HG03135 (cell line): ENCODE data around the gene CYBRD1.

Source experiments
- ATAC-seq: cut with Tn5 transposase; IDR thresholded peaks from one replicate; pipeline ENCODE4 v1.9.1; 2021; ENCODE audit warnings: mild to moderate bottlenecking, moderate library complexity; ENCODE audit not compliant: unreplicated experiment

Gene CYBRD1

DNA sequence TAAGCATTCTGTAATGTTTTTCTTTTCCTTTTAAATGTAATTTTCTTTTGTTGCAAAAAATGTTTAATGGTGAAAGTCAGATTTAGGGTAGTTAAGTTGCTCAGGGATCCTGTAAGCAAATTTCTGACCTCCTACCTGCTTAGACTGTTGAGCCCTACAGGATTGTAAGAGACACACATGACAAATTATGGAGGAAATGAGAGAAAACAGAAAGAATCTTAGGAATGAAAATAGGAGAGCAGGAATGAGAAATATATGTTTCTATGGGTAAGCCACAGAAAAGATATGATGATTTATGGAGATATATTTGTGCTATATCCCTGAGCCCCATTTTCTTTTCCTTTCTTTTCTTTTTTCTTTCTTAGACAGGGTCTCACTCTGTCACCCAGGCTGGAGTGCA is 28.3 kb downstream of the CYBRD1 start:
- ATAC-seq, result no peak

DNA sequence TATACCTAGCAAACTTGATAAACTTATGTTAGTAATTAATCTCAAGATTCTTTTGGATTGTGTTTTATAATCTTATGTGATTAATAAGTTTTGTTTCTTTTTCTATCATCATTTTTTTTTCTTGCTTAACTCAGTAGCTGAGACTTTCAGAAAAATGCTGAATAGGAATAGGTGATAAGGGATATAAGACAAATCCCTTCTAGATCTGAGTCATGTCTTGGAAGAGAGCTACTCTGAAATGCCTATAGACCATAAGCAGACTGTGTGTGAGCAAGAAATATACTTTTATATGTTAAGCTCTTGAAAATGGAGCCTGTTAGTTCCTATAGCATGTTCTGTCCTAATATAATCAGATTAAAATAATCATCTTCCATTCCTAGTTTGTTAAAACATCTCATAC is 29.6 kb downstream of the CYBRD1 start:
- no peak for ATAC-seq

DNA sequence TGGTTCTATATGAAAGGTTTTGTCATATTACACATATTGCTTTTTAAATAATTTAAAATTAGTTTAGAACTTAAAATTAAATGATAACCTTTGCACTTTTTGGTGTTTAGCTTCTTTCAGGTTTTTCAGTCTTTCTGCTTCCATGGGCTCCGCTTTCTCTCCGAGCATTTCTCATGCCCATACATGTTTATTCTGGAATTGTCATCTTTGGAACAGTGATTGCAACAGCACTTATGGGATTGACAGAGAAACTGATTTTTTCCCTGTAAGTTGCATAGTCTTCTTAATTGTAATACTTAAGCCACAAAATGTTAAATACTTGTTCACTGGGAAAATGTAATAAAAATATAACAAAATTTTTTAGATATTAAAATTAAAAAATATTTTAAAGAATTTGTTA is 31.0 kb downstream of the CYBRD1 start:
- ATAC-seq, result no peak

DNA sequence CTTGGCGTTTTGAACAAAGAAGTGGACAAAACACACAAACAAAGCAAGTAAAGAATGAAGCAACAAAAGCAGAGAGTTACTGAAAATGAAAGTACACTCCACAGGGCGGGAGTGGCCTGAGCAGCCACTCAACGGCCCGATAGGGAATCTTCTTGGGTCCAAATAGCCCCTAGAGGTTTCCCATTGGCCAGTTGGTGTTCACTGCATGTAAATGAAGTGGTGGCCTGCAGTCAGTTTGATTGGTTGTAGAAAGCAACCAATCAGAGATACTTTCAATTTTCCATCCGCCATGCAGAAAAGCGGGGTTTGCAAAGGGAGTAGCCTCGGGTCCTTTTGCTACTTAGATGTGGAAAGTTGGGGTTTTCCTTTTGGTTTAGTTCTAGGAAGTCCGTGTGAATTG is 31.6 kb downstream of the CYBRD1 start:
- ATAC-seq, result no peak

DNA sequence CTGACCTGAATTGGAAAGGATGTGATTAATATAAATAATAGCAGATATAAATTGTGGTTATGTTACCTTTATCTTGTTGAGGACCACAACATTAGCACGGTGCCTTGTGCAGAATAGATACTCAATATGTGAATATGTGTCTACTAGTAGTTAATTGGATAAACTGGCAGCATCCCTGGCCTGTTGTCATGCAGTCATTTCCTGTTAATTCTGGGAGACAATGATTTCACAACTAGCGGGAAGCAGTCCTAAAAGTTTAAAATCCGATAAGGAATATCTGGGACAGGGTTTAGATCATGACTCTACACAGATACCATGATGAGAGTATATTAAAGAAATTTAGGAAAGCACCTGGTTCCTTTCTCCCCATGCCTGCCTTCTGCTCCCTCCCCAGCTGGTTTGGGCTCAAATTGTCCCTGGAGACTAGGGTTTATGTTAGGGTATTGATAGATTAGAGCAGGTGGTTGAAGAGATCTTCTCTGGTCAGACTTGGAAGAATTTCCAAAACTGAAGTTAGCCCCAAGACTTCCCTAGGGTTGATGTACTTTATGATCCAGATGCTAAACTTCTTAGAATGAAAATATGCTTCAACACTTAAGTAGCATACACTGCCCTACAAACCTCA is 32.8 kb downstream of the CYBRD1 start:
- ATAC-seq, result no peak

DNA sequence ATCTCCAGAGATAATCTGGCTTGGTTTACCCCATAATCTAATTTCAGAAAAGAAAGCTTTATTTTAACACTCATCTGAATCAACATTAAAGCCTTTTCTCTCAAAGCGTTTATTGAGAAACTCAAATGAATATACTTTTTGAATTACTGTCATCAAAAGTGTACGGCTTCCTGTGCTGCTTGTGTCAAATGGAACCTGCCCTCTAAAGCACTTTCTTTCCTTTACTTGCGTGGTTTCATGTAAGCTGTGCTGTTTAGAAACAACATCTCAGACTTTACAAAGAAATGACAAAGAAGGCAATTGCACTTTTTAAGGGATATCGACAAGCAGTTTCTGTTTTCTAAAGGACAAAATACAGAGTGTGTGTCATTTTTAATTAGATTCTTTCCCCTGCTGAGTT is 35.1 kb downstream of the CYBRD1 start:
- ATAC-seq, result no peak

DNA sequence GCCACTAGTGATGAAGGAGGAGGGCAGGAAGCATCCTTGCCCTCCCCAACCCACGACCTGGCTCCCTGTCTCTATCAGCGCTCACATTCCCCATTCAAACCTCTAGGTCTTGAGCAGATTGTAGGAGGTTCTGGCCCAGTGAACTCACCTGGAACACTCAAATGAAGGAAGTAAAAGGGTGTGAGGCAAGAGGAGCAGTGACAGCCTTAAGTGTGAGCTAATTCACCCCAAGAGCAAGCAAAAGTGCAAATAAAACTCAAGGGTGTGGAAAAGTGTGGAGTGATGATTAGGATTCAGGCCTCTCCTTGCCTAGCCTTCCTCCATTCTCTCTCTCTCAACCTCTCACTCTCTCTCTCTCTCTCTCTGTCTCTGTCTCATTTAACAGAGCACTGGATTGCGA is 41.0 kb downstream of the CYBRD1 start:
- no peak for ATAC-seq

DNA sequence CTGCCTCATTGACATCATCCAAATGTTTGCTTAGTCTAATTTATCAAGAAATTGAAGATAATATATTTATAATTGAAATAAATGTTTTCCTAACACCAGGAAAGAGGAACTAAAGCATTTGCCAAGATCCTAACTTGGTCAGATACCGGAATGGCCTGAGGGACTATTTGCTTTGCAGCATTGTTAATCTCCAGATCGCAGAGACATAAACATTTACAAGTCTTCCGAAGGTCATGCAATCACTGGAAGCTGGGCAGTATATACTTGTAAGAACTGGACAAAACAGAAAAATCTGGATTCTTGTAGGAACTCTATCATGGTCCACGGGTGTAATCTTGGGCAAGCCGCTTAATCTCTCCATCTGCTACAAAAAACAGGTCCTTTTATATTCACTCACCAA is 42.2 kb downstream of the CYBRD1 start:
- ATAC-seq, result no peak

DNA sequence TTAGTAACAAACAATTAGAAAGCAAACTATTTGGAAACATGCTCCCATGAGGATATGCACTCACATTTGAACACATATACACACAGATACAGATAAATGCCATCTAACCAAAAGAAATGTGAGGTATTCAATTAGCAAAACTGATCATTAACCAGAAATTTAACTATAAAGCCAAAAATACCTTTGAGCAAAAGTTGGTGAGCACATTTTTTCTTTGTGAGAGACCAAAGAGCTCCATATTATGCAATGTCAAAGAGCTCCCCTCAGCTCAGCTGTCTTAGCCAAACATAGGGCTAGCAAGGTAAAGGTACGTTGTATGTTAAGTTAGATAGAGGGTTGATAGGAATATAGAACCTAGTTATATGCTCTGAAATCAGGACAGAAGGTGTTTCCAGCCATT is 43.8 kb downstream of the CYBRD1 start:
- ATAC-seq, result no peak

DNA sequence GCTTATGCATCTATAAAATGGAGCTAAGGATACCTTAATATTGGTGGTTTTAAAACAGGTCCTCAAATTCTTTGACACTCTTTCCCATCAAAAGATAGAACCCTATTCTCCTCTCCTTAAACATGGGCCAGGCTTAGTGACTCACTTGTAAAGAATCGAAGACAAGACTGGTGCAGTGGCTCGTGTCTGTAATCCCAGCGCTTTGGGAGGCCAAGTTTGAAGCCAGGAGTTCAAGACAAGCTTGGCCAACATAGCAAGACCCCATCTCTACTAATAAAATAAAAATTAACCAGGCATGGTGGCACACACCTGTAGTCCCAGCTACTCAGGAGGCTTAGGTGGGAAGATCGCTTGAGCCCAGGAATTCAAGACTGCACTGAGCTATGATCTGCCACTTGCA is 44.5 kb downstream of the CYBRD1 start:
- no peak for ATAC-seq

DNA sequence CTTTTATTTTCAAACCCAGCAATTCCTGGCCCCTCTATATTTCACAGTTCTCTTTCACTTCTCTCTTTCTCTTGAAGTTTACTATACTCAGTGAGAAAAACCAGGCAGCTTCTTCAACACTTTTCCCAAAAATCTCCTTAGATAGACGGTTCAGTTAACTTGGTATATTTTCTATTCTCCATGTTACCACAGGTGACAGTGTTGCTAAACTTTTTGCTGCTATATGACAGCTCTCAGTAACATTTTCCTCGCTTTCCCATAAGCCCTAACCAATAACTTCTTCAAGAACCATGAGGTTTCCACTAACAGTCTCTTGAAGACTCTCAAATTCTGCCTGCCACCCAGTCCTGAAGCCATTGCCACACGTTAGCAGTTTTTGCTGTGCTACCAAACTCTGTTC is 45.8 kb downstream of the CYBRD1 start:
- no peak for ATAC-seq

DNA sequence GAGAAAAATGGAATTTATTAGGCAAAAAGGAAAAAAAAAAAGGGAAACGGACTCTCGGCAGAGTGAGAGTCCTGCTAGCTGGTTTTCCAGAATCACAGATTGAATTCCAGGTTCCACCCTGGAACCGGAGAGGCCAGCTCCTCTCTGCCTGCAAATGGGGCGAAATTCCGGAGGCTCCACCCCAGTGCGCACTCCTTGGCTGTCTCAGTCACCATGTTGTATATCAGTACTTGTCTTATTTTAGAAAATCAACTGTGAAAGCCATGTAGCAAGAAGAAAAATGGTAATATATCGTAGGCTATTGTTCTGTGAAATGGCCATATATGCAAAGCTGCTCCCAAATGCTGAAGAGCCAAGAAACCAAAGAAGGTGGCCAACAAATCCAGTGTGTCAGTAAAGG is 49.4 kb downstream of the CYBRD1 start:
- no peak for ATAC-seq

DNA sequence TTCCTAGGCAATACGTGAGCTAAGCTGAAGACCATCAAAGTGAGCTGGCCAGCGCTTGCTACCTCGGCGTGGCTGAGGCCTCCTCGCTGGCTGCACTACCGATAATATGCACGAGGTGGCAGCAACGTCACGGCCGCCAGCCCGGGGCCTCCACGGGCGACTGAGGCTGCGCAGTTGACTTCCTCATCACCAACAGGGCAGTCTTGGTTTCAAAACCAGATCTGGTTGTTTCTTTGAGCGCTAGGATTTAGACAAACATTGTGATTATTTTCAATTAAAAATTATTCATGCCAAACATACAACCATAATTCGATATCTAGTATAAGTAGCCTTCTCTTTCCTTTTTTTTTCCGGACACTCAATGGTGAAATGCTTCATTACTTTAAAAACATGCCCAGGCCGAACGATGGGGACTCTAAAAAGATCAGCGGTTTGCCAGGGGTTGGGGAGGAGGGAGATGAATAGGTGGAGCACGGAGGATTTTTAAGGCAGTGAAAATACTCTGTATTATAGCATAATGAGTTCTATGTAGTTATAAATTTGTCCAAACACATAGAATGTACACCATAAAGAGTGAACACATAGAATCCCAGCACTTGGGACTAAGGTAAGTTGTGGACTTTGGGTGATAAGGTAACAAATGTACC is 52.0 kb downstream of the CYBRD1 start:
- peak; percentile 95 for ATAC-seq

DNA sequence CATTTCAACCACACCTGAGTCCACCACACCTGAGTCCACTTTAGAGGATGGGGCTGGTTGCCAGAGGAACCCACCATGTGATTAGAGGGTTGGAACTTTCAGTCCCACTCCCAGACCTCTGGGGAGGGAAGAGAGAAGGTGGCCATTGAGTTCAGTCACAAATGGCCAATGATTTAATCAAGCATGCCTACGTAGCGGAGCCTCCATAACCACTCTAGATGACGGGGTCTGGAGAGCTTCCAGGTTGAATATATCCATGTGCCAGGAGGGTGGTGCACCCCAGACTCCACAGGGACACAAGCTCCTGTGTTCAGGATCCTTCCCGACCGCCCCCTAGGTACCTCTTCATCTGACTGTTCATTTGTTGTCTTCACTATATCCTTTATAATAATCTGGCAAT is 53.3 kb downstream of the CYBRD1 start:
- no peak for ATAC-seq

DNA sequence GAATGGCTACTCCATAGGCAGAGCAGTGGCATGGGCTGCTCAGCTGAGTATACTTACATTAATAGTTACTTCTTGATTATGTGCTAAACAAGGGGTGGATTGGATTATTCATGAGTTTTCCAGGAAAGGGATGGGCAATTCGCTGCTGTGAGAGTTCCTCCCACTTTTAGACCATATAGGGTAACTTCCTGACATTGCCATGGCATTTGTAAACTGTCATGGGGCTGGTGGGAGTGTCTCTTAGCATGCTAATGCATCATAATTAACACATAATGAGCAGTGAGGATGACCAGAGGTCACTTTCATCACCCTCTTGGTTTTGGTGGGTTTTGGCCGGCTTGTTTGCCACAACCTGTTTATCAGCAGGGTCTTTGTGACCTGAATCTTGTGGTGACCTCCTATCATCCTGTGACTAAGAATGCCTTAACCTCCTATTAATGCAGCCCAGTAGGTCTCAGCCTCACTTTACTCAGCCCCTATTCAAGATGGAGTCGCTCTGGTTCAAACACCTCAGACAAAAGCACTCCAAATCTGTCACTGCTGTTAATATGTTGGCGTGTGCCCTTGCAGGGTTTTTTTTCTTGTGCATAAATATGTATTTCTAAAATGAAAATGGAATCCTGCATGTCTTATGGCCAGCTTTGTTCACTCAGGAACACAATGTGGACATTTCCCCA is 56.0 kb downstream of the CYBRD1 start:
- no peak for ATAC-seq

DNA sequence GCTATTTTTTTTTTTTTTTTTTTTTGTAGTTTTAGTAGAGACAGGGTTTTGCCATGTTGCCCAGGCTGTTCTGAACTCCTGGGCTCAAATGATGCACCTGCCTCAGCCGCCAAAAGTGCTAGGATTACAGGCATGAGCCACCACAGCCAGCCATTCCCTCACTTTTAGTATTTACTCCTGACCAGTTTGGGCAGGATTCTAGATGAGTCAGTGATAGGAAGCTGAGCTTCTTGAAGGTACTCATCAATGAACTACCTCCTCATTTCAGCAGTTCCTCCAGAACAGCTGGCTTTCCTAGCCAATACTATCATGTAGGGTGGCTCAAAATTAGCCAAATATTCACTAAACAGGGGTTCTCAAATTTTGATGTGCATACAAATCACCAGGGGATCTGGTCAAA is 57.2 kb downstream of the CYBRD1 start:
- no peak for ATAC-seq

DNA sequence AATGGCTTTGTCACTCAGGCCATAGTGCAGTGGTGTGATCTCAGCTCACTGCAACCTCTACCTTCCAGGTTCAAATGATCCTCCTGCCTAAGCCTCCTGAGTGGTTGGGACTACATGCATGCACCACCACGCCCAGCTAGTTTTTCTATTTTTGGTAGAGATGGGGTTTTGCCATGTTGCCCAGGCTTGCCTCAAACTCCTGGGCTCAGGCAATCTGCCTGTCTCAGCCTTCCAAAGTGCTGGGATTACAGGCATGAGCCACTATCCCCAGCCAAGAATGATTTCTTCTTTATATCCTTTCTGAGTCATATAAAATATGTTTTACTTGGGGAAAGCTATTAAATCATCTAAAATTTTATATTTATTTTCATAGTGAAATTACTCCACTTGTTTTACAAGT is 61.3 kb downstream of the CYBRD1 start:
- no peak for ATAC-seq

DNA sequence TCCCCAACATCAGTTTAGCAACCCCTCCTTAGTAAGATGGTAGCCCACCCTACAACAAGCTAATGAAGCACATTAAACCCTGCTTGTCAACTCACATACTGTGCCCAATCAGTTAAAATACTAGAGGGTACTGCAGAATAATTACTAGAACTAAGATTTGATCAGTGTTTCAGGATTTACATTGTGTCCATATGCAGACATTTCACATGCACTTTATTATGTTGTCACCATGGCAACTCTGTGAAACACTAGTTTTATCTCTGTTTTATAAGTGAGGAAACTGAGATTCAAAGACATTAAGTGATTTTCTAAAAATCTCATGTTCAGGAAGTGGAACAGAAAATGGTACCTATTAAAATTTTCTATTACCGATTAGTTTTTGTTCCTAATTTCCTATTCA is 61.7 kb downstream of the CYBRD1 start:
- ATAC-seq, result no peak

DNA sequence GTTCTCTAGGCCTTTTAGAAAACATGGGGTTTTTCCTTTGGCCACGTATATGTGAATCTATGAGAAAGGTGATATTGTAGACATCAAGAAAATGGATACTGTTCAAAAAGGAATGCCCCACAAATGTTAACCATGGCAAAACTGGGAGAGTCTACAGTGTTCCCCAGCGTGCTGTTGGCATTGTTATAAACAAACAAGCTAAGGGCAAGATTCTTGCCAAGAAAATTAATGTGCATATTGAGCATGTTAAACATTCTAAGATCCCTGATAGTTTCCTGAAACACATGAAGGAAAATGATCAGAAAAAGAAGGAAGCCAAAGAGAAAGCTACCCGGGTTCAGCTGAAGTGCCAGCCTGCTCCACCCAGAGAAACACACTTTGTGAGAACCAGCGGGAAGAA is 64.9 kb downstream of the CYBRD1 start:
- no peak for ATAC-seq

DNA sequence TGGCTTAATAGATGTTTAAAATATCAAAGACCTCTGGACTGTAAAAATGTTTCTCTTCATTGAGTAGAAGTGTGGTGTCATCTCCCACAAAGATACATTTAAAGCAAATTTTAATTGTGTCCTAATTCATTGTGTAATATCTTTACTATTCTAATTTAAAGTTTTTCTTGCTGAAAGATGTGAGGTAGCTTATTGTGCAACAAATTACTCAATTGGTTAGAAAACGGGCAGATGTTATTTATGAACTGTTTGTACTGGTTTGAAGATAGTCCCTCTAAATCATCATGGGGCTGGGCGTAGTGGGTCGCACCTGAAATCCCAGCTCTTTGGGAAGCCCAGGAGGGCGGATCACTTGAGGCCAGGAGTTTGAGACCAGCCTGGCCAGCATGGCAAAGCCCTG is 65.3 kb downstream of the CYBRD1 start:
- no peak for ATAC-seq

DNA sequence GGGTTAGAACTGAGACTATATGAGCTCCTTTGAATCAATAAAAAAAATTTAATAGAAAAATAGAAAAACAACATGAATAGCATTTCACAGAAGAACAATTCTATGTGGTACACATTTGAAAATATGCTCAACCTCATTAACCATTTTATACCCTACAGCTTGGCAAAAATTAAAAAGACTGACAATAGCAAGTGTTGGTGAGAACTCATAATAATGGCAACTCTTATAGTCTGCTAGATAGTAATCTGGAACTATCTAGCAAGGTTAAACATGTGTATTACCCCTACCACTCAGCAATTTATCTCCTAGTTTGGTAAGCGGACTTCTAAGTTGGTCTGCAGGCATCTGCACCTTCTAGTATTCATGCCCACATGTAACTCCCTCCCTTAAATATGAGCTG is 67.8 kb downstream of the CYBRD1 start:
- ATAC-seq, result no peak

DNA sequence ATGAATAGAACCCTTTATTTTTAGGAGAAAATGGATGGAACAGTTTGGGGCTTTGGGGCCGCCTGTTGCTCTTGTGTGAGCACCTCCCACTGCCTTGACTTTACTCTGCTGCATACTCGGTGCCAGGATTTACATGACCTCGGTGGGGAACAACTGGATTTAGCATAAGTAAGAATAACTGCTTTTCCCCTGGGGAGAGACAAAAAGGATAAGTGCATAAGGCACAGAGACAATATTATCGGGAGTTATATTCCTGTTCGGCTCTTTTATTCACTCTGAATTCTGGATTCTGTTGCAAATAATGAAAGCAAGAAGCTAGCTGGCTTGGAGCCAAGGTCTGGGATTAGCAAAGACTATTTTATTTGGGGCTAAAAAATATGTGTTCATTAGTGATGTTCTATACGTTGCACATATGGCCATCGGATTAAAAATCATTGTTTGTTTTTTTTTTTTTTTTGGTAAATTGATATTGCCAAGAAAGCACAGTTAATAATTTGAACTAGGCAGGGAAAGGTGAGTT is 69.8 kb downstream of the CYBRD1 start:
- ATAC-seq, result no peak
